GM19099 (cell line): ENCODE results near the gene ZNF521.

Experiments
- POLR2A ChIP-seq: IDR thresholded peaks from 3 replicates; pipeline ENCODE4 v1.6.1; 2011; ENCODE audit warnings: low read depth; ENCODE audit not compliant: insufficient read length; ENCODE audit errors: extremely low read depth

ZNF521 gene

GRCh38 chr18:25314151-25314837, 37.7 kb downstream of the ZNF521 start:
- TF ChIP-seq POLR2A, result no peak

GRCh38 chr18:25313268-25313667, 38.7 kb downstream of the ZNF521 start:
- TF ChIP-seq POLR2A, result no peak

- TF ChIP-seq POLR2A, result no peak
Observed at GRCh38 chr18:25310045-25310444, 41.9 kb downstream of the ZNF521 start.

GRCh38 chr18:25308381-25308780, 43.6 kb downstream of the ZNF521 start:
- no peak for TF ChIP-seq POLR2A

- no peak for TF ChIP-seq POLR2A
Observed at GRCh38 chr18:25307192-25307591, 44.8 kb downstream of the ZNF521 start.

- no peak for TF ChIP-seq POLR2A
Observed at GRCh38 chr18:25306671-25307070, 45.3 kb downstream of the ZNF521 start.

- TF ChIP-seq POLR2A, result no peak
Observed at GRCh38 chr18:25305584-25305983, 46.4 kb downstream of the ZNF521 start.

- TF ChIP-seq POLR2A, result no peak
Observed at GRCh38 chr18:25300492-25300891, 51.5 kb downstream of the ZNF521 start.

GRCh38 chr18:25299426-25300300, 52.3 kb downstream of the ZNF521 start:
- TF ChIP-seq POLR2A, result no peak

- no peak for TF ChIP-seq POLR2A
Observed at GRCh38 chr18:25298853-25299274, 53.1 kb downstream of the ZNF521 start.

- no peak for TF ChIP-seq POLR2A
Observed at GRCh38 chr18:25295624-25296138, 56.3 kb downstream of the ZNF521 start.

- no peak for TF ChIP-seq POLR2A
Observed at GRCh38 chr18:25291150-25291549, 60.8 kb downstream of the ZNF521 start.

GRCh38 chr18:25289001-25289631, 62.9 kb downstream of the ZNF521 start:
- TF ChIP-seq POLR2A, result no peak

GRCh38 chr18:25288340-25288938, 63.5 kb downstream of the ZNF521 start:
- no peak for TF ChIP-seq POLR2A

GRCh38 chr18:25287106-25287505, 64.9 kb downstream of the ZNF521 start:
- TF ChIP-seq POLR2A, result no peak
